ENCODE measurements around the gene JUND. TPM values are rescaled to one million over a fixed set of nuclear protein-coding genes. Genes with fewer than 3 reads are reported as not detected.

Gene JUND
- total RNA-seq, 1 donor from 2014 or later: 266 TPM

GRCh38 chr19:18265582-18265981, 15.8 kb downstream of the JUND start:
- no peak for TF ChIP-seq CTCF (conservative IDR thresholded peaks at IDR 0.05; ENCODE audit: low read depth, low read length)
- no peak for DNase-seq (ENCODE audit: low read depth)
- H3K4me3 ChIP-seq (ENCODE audit: low read depth, low read length): no peak overlapping the region

DNA sequence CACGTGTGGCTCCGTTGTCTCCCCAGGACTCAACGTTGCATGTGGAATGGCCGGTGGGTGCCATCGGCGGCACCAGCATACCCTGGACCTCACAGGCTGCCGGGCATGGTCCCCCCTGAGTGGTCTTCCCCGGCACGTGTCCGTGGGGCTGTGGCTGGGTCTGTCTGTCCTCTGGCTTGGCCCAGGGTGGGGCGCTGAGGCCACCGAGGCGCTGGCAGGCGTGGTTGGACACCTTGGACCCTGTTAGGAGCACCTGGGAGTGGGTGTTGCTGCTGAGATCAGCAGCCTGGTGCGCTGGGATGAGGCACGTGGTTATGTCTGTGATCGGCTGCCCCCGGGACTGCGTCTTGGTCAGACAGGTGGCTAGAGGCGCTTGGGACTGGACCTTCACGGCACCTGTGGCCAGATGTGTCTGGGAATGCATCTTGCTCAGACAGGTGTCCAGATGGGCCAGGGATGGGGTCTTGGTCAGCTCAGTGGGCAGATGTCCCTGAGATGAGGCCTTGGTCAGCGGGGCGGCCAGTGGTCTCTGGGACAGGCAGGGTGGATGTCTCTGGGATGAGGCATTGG, 16.4 kb downstream of the JUND start:
- no peak overlapping the region for H3K4me3 ChIP-seq (ENCODE audit: low read depth, low read length)
- no peak for DNase-seq (ENCODE audit: low read depth)
- no peak for TF ChIP-seq CTCF (conservative IDR thresholded peaks at IDR 0.05; ENCODE audit: low read depth, low read length)

DNA sequence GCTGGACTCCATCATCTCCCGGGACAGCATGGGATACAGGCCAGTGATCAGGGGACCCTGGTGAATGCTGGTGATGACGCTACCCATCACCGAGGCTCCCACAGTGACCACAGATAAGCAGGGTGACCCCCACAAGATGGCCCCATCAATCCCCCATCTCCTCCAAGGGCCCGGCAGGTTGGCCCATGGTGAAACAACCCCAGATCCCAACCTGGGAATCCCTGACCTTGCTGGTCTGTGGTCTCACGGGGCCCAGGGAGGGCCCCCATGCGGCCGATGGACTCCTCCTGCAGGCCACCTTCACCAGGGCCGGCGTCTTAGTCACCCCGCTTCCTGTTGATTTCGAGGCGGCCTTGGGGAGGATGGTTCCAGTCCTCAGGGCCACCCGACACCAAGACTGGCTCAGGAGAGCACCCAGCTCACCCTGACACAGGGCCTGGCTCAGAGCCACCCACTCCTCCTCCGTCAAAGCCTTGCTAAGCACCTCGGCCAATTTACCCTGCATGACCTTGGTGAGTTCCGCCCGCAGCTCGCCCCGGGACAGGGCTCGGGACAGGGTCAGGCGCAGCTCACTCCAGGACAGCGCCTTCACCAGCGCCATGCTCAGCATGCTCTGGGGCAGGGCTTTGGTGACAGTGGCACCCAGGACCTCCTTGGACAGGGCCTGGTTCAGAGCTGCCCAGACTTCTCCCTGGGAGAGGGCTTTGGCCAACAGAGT, 17.1 kb downstream of the JUND start:
- no peak overlapping the region for H3K4me3 ChIP-seq (ENCODE audit: low read depth, low read length)
- DNase-seq (ENCODE audit: low read depth): no peak
- TF ChIP-seq CTCF (conservative IDR thresholded peaks at IDR 0.05; ENCODE audit: low read depth, low read length): no peak

DNA sequence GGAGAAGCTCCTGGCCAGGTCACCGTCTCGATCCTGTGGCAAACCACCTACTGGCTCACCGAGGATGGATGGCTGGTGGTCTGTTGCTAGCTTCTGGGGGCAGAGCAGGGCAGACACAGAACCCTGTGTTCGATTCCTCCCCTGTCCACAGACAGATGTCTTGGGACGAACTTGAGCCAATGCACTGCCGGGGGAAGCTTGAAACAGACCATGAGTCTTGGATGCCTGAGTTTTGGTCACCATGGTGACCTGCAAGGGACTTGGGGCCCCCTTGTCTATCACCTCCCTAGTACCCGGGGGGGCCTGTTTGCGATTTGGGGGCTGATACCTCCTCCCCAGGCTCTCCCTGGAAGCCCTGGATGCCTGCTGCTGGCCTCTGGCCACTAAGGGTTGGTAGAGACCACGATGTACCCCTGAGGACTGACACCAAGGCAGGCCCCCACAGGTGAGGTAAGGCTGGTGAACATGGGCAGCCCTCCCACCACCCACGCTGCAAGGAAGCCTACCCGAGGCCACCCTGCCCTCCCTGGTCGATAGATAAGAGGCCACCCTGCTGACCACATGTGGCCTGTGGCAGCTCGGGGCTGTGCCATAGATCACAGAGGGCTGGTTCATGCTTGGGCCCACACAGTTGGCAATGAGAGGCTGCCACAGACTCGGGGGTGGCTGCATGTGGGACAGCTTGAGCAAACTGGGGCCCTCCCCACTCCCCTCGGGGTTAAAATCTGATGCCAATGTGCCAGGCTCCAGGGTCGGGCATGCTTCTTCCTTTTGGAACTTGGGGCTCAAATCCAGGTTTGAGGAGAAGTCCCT, 17.9 kb downstream of the JUND start:
- no peak overlapping the region for H3K4me3 ChIP-seq (ENCODE audit: low read depth, low read length)
- no peak for DNase-seq (ENCODE audit: low read depth)
- TF ChIP-seq CTCF (conservative IDR thresholded peaks at IDR 0.05; ENCODE audit: low read depth, low read length): no peak

GRCh38 chr19:18262917-18263316, 18.5 kb downstream of the JUND start:
- DNase-seq (ENCODE audit: low read depth): no peak
- H3K4me3 ChIP-seq (ENCODE audit: low read depth, low read length): no peak overlapping the region
- no peak for TF ChIP-seq CTCF (conservative IDR thresholded peaks at IDR 0.05; ENCODE audit: low read depth, low read length)

- H3K4me3 ChIP-seq (ENCODE audit: low read depth, low read length): no peak overlapping the region
- no peak for TF ChIP-seq CTCF (conservative IDR thresholded peaks at IDR 0.05; ENCODE audit: low read depth, low read length)
- DNase-seq (ENCODE audit: low read depth): no peak
Measured at GRCh38 chr19:18262144-18262543, 19.3 kb downstream of the JUND start.

All from epithelial cell of proximal tubule (primary cell).